Activated CD4-positive, CD25-positive, alpha-beta regulatory T cell treated with anti-CD3 and anti-CD28 coated beads, Interleukin-2, amount 50 U/mL, for 16 hours (primary cell): Measurements from ENCODE around the gene MLXIP.
"Not testable (repeated sequence)": the region's sequence is repeated elsewhere in the genome, so short reads cannot be mapped to it uniquely, and the experiment has no call there.

Source experiments
- DNase-seq: peaks from one replicate; pipeline ENCODE4 v3.0.0-alpha.2; 2020; ENCODE audit warnings: low read depth, low spot score

The MLXIP gene

DNA sequence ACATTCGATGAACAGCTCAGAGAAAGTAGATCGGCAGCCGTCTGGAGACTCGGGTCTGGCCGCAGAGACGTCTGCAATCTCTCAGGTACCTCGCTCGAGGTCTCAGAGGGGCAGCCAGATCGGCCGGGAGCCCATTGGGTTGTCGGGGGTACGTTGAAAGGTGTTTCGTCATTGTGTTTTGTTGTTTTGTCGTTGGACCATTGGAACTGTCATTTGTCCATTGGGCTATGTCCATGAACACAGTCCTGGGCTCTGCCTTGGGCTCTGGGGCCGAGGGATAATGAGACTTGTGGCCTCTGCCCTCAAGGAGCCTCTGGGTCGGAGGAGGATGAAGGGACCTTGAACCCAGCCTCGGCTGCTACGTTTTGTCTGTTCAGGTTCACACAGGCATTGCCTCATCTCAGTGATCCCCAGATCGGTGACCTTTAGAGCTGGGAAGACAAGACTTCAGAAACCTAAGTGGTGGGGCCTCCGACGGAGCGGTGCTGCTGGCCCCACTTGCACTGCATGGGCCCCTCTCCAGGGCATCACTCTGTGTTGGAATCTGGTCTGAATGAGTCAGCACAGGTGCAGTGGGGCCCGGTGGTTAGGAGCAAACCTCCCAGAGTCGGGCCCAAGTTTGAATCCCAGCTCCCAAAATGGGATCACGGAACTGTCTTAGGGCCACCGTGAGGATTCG is 23.6 kb upstream of the MLXIP start:
- DNase-seq, result no peak

- not testable (repeated sequence) for DNase-seq
Observed at GRCh38 chr12:122056406-122056805, 22.1 kb upstream of the MLXIP start.

- no peak for DNase-seq
Observed at GRCh38 chr12:122057007-122057735, 21.4 kb upstream of the MLXIP start.

GRCh38 chr12:122057769-122058168 is 20.8 kb upstream of the MLXIP start:
- DNase-seq, result no peak

GRCh38 chr12:122058549-122059149 is 19.9 kb upstream of the MLXIP start:
- DNase-seq, result no peak

GRCh38 chr12:122059203-122059960 is 19.2 kb upstream of the MLXIP start:
- DNase-seq, result no peak

- no peak for DNase-seq
Observed at GRCh38 chr12:122060081-122060501, 18.5 kb upstream of the MLXIP start.

DNA sequence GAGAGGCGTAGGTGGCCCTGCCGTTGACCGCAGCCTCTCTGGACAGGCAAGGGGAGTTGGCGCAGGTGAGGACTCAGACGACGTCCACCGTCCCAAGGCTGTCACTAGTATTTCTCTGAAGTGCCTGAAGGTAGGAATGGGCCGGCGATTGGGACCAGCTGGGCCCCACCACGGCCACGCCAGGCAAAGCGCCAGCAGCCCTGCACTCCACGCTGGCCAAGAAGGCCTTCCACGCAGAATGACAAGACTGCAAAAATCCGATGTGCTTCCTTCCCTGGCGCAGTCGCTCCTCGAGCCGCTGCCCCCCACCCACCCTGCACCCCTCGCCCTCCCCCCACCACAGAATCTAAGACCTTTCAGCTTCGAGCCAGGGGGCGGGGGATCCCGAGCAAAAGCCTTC is 17.3 kb upstream of the MLXIP start:
- DNase-seq, result no peak

DNA sequence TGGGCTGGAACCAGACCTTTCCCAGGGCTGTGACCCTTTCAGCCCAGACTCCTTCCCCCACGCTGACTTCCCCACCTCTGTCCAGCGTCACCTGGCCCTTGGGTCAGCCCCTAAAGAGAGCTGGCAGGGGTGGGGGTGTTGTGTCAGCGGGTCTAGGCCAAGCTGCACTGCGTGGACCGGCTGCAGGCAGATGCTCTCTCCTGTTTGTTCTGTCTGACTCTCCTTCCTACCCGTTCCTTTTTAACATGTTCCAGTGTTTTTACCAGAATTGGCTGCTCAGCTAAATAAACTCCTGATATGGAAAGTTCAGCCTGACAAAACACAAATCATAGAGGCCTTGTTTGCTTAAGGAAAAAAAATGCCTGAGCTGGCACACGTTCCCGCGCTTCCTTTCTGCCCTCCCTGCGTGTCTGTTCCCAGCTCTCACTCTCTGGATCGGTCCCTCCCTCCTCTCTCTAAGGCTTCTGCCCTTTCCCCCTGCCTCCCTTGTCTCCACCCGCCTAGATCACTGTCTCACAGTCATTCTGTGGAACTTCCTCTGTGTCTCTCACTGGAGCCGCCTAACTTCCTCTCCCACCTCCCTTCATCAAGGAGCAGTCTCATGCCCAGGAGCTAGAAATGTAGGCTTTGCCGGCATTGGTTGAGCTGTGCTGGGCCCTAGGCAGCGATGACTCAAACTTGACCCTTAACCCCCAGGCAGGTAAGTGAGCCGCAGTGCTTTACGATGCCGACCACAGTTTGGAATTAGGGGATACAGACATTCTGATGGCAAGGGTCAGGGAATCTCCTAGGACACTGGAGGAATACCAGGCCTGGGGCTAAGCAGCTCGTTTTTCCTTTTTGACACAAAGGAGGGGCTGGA is 15.5 kb upstream of the MLXIP start:
- no peak for DNase-seq

- no peak for DNase-seq
Observed at GRCh38 chr12:122063694-122064024, 14.9 kb upstream of the MLXIP start.

DNA sequence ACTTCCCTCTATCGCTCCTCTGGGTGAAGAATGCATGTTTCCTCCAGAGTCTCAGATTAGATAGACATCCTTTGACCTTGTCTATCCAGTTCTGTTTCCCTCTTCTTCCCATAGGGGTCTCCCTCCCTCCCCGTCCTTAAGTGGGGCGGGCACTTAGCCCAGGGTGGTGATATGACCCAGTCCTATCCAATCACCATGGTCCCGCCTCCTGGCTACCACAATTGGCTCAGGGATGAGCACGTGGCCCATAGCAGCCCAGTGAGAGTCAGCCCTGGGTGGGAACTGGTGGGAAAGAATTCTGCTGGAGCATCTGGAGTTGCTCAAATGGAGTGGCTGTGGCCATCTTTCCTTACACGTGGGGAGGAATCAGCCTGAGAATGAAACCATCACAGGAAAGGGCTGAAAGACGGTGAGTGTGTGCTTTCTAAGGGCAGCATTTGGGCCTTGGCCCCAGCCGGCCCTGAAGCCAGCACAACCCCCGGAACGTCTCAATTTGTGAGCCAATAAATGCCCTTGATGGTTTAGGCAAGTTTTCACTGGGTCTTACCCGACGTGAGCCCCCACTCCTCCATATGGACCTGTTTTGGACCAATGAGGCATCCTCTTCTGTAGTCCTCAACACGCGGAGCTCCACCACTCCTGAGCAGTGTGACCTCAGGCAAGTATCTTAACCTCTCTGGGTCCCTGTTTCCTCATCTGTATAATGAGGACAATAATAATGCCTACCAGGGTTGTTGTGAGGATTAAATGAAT is 14.4 kb upstream of the MLXIP start:
- no peak for DNase-seq

- no peak for DNase-seq
Observed at GRCh38 chr12:122064780-122065588, 13.6 kb upstream of the MLXIP start.

DNA sequence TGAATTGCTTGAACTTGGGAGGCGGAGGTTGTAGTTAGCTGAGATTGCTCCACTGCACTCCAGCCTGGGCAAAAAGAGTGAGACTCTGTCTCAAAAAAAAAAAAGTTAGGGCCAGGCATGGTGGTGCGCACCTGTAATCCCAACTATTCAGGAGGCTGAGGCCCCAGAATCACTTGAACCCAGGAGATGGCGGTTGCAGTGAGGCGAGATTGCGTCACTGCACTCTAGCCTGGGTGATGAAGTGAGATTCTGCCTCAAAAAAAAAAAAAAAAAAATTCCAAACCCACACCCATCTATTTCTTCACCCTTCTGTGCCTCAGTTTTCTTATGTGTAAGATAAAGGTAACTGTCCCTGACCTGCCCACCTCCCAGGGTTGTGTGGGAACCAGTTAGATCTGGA is 11.0 kb upstream of the MLXIP start:
- DNase-seq, result no peak

- no peak for DNase-seq
Observed at GRCh38 chr12:122067966-122068365, 10.6 kb upstream of the MLXIP start.

- DNase-seq, result no peak
Observed at GRCh38 chr12:122072031-122072970, 6.3 kb upstream of the MLXIP start.

DNA sequence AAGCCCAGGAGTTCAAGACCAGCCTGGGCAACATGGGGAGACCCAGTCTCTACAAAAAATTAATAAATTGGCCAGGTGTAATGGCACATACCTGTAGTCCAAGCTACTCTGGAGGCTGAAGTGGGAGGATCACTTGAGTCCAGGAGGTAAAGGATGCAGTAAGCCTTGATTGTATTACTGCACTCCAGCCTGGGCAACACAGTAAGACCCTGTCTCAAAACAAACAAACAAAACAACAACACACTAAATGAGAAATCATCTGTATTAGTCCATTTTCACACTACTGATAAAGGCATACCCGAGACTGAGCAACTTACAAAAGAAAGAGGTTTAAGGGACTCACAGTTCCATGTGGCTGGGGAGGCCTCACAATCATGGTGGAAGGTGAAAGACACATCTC is 4.7 kb upstream of the MLXIP start:
- no peak for DNase-seq

- DNase-seq, result no peak
Observed at GRCh38 chr12:122076743-122077495, 1.6 kb upstream of the MLXIP start.

GRCh38 chr12:122079033-122079531 is 526 bp downstream of the MLXIP start:
- DNase-seq, result no peak
